GM21447 (cell line): ENCODE measurements around the gene FUCA2.

ENCODE experiments used
- ATAC-seq: cut with Tn5 transposase; IDR thresholded peaks from one replicate; pipeline ENCODE4 v1.9.1; 2021; ENCODE audit not compliant: unreplicated experiment

FUCA2 gene, protein sequence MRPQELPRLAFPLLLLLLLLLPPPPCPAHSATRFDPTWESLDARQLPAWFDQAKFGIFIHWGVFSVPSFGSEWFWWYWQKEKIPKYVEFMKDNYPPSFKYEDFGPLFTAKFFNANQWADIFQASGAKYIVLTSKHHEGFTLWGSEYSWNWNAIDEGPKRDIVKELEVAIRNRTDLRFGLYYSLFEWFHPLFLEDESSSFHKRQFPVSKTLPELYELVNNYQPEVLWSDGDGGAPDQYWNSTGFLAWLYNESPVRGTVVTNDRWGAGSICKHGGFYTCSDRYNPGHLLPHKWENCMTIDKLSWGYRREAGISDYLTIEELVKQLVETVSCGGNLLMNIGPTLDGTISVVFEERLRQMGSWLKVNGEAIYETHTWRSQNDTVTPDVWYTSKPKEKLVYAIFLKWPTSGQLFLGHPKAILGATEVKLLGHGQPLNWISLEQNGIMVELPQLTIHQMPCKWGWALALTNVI

GRCh38 chr6:143510991-143511891, at the start of gene FUCA2:
FUCA2 (minus strand) TSS chr6:143511720; CDS start chr6:143511634, 86 bp downstream.
- ATAC-seq: peak; percentile 65

DNA sequence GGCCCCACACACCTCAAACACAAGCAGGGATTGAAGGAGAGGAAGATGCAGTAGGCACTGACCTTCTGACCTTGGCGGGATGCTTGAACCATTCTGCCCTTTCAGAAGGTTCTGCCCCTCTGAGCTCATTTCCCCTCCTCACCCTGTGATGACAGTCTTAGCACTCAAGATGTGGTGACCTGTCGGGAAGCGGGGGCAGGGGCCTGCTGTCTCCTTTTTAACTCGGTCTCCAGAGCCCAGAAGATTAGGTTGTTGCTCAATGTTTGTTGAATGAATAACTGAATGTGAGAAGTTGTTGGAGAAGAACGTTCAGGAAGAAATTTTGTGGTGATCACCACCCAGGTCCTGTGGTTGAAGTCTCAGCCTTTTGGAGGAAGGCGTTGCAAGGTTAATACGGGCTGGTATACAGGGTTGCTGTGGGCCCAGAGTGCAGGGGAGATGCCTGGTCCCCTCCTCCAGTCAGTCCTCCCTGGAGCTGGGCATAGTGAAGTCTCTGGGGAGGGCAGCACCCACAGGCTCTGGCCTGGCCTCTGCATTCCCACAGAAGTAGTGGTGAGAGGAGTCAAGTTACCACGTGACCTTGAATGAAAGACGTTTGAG, 49.7 kb upstream of the FUCA2 start:
- ATAC-seq: no peak

DNA sequence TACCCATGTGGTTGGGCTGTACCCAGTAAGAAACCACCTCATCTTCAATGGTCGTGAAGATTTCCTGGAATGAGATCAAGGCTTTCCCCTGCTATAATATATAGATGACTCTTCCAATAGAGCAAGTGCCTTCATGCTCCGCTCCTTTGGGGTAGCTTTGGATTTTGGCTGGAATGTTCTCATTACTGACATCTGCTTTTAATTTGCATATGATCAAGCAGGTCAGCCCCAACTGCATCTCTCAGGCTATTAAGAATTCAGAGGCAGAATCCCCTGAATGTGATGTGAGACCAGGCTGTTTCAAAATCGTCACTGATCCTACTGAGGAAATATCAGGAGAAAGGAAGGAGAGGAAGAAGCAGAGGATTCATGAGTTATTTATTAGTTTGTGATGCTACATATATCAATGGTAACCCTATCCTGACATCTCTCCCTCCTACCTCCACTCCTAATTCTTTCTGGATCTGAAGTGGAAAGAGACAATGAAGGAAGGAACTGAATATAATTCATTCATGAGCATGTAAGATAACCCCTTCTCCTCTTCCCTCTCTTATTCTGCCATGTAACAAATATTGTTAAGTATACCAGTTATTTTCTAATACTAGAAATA, 47.6 kb upstream of the FUCA2 start:
- no peak for ATAC-seq

- ATAC-seq: no peak
Measured at GRCh38 chr6:143556529-143556928, 45.0 kb upstream of the FUCA2 start.

DNA sequence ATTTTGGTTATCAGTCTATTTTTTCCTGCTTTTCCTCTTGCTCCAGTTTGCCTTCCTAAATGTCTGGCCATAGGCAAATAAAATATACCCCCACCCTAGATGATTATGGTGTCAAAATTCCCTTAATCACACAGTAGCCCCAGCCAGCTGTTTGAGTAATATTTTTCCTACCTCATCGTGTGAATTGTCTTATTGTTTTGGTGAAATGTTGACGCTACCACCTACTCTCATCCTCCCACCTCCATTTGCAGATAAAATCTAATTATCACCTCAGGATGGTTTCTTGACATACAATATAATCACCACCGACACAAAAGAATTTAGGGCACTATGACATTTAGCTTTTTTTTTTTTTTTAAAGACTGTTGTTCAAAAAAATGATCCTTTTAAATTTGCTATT, 44.1 kb upstream of the FUCA2 start:
- ATAC-seq: no peak

DNA sequence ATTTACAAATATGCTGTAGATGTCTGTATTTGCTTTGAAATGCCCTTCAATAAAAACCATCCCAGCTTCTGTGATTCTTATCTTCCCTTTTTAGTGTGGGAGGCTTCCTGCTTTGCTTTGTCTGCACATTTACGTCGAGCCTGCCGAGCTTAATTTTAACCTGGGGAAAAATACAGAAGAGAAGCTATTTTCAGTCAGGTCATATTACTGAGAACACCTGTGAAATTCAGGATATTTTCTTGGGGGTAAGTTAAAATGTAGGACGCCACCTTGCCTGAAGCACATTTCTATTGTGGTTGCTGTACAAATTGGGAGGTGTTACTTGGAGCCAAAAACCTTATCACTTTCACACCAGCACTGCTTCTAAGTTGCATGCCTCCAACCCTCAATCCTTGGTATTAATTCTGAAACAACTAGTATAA, 43.6 kb upstream of the FUCA2 start:
- ATAC-seq: no peak

- ATAC-seq: no peak
Measured at GRCh38 chr6:143553337-143553736, 41.8 kb upstream of the FUCA2 start.

DNA sequence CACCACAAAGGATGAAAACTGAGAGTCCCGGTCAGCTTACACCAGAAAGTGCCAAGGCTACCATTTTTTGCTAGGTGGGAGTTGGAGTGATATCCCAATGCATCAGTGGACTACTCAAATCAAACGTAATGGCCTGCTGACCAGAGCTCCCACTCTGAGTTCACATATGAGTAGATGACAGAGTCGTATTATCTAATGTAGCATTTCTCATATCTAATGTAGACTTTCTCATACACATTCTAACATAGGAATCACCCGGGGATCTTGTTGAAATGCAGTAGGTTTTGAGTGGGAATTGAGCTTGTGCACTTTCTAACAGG, 38.4 kb upstream of the FUCA2 start:
- no peak for ATAC-seq

GRCh38 chr6:143549221-143549948, 37.9 kb upstream of the FUCA2 start:
- peak; percentile 71 for ATAC-seq

GRCh38 chr6:143546599-143546998, 35.1 kb upstream of the FUCA2 start:
- ATAC-seq: no peak

GRCh38 chr6:143545976-143546547, 34.5 kb upstream of the FUCA2 start:
- no peak for ATAC-seq

- no peak for ATAC-seq
Measured at GRCh38 chr6:143545165-143545564, 33.6 kb upstream of the FUCA2 start.

GRCh38 chr6:143544011-143544696, 32.6 kb upstream of the FUCA2 start:
- no peak for ATAC-seq

GRCh38 chr6:143543435-143543834, 31.9 kb upstream of the FUCA2 start:
- ATAC-seq: no peak

GRCh38 chr6:143542888-143543287, 31.4 kb upstream of the FUCA2 start:
- no peak for ATAC-seq

GRCh38 chr6:143540192-143540591, 28.7 kb upstream of the FUCA2 start:
- ATAC-seq: no peak

DNA sequence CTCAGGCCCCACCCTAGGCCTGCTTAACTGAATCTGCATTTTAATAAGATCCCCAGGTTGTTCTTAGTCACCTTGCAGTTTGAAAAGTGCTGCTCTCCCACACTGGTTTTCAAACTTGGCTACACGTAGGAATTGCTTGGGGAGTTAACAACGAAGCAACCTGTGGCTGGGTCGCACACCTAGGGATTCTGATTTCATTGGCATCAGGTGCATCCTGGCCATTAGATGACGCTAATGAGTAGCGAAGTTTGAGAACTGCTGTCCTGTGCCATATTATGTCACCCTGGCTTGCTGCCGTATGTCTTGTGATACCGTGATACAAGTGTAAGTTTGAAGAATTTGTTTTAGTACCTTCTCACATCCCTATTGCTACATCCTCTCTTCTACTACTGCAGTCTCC, 28.2 kb upstream of the FUCA2 start:
- ATAC-seq: no peak

DNA sequence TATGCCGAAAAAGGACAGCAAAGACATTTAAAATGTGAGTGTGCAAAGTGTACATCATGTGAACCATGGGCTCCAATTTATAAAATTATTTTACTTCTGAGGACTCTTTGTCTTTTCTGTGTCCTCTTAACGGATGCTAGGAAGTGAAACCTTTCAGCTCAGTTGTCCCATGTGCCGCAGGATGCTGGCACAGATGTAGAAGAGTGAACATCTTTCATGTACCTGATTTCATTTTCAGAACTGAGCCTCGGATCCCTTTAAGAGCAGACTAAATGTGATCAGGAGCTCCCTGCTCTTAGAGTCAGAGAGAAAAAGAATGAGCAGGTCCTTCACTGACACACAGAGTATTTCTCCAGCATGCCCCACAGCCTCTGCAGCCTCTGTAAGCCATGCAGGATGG, 27.6 kb upstream of the FUCA2 start:
- ATAC-seq: no peak

GRCh38 chr6:143538374-143538773, 26.9 kb upstream of the FUCA2 start:
- ATAC-seq: no peak
